A673 (cell line): Measurements from ENCODE around the gene CHRND. TPM values are rescaled to one million over a fixed set of nuclear protein-coding genes. Genes with fewer than 3 reads are reported as not detected.

Experiments used
- BruUV-seq: library from RNA; stranded (reverse); fragments of 400-500 nt; replicated peaks from 2 replicates; lab custom pipeline; 2021; lab: Mats Ljungman, UMichigan
- CTCF ChIA-PET: fragments of 300-600 bp; sonication (Branson Sonifier 250); formaldehyde crosslinking; loops from one replicate; lab custom pipeline; 2022; ENCODE audit warnings: antibody characterized with exemption; lab: Charles Lee
- POLR2A ChIA-PET: fragments of 300-600 bp; sonication (Branson Sonifier 250); formaldehyde crosslinking; loops from one replicate; lab custom pipeline; 2022; ENCODE audit warnings: antibody characterized with exemption; ENCODE audit not compliant: low non-redundant PET; lab: Charles Lee
- DNase-seq: peaks from one replicate; pipeline ENCODE4 v3.0.0-alpha.2; 2015; ENCODE audit warnings: low spot score
- H3K27ac ChIP-seq: fragments of 200-600 bp; sonication (generic); 2 replicates; pipeline ENCODE4 v1.5.1; 2016; ENCODE audit warnings: mixed run types, low read depth, mild to moderate bottlenecking, mixed read lengths, antibody characterized with exemption, low read length; ENCODE audit not compliant: poor library complexity, severe bottlenecking
- H3K27me3 ChIP-seq: fragments of 200-600 bp; sonication (generic); replicated peaks from 2 replicates; pipeline ENCODE4 v1.6.1; 2017; ENCODE audit warnings: mixed run types, low read depth, mild to moderate bottlenecking, mixed read lengths, antibody characterized with exemption, low read length; ENCODE audit not compliant: insufficient read depth, poor library complexity
- H3K36me3 ChIP-seq: fragments of 200-600 bp; sonication (generic); 2 replicates; pipeline ENCODE4 v1.6.1; 2016; ENCODE audit warnings: mixed run types, mild to moderate bottlenecking, mixed read lengths, antibody characterized with exemption, low read length; ENCODE audit not compliant: insufficient read depth, poor library complexity, severe bottlenecking
- H3K4me1 ChIP-seq: fragments of 200-600 bp; sonication (generic); 2 replicates; pipeline ENCODE4 v1.6.1; 2017; ENCODE audit warnings: mixed run types, mild to moderate bottlenecking, mixed read lengths, antibody characterized with exemption, low read length; ENCODE audit not compliant: insufficient read depth, poor library complexity, severe bottlenecking
- H3K4me3 ChIP-seq: fragments of 200-600 bp; sonication (generic); 2 replicates; pipeline ENCODE4 v1.5.1; 2016; ENCODE audit warnings: low read depth, mixed run types, mild to moderate bottlenecking, mixed read lengths, low read length; ENCODE audit not compliant: poor library complexity, severe bottlenecking
- H3K9me3 ChIP-seq: fragments of 200-600 bp; sonication (generic); 2 replicates; pipeline ENCODE4 v1.6.1; 2016; ENCODE audit warnings: mixed run types, low read depth, mild to moderate bottlenecking, mixed read lengths, antibody characterized with exemption, low read length; ENCODE audit not compliant: poor library complexity, severe bottlenecking
- CTCF ChIP-seq: fragments of 300-800, 200-600 bp; sonication (generic); conservative IDR thresholded peaks from 2 replicates; pipeline ENCODE4 v1.5.1; 2017; ENCODE audit warnings: low read depth, mild to moderate bottlenecking, antibody characterized with exemption, low read length, moderate library complexity, mixed read lengths
- EZH2 ChIP-seq: fragments of 200-600 bp; sonication (generic); IDR thresholded peaks from 2 replicates; pipeline ENCODE4 v1.6.1; 2017; ENCODE audit warnings: borderline replicate concordance, low read depth, mild to moderate bottlenecking, mixed read lengths, antibody characterized with exemption, low read length; ENCODE audit not compliant: poor library complexity, severe bottlenecking
- intact Hi-C: fragments of 100-400 bp; cut with micrococcal nuclease; formaldehyde crosslinking; loops from one replicate; pipeline ENCODE4 v1.10.0; 2022; ENCODE audit not compliant: unreplicated experiment
- total RNA-seq: library from RNA; stranded (reverse); gene quantifications from 2 replicates; pipeline ENCODE4 v1.2.3, GENCODE V29; 2021

Gene CHRND
- total RNA-seq, 1 experiment from 2014 or later = not detected

- POLR2A ChIA-PET = no interaction called here
Measured at GRCh38 chr2:232490221-232491138, 35.5 kb upstream of the CHRND start.

GRCh38 chr2:232491139-232491780 lies 34.7 kb upstream of the CHRND start:
- Histone ChIP-seq H3K27ac (no peak overlapping the region), H3K4me3 (no peak overlapping the region), H3K36me3 (no peaks in the 10 kb centered on the region), H3K9me3 (no peaks in the 10 kb centered on the region), H3K27me3 (peaks cover 27% of the 10 kb centered on the region), H3K4me1 (no peaks in the 10 kb centered on the region)
- ChIA-PET CTCF (no interaction called here), POLR2A (no interaction called here)
- intact Hi-C loops = no loop called here
- no peak for DNase-seq
- BruUV-seq = no TSS peak
- TF ChIP-seq CTCF = no peak
- no peak for TF ChIP-seq EZH2

More at GRCh38 chr2:232490221-232491138, 35.5 kb upstream of the CHRND start:
- Histone ChIP-seq H3K36me3 (no peaks in the 10 kb centered on the region), H3K27ac (no peak overlapping the region), H3K4me1 (no peaks in the 10 kb centered on the region), H3K27me3 (peaks cover 35% of the 10 kb centered on the region), H3K9me3 (no peaks in the 10 kb centered on the region), H3K4me3 (no peak overlapping the region)
- no TSS peak for BruUV-seq
- DNase-seq = no peak
- intact Hi-C loops = no loop called here
- CTCF ChIA-PET = no interaction called here
- no peak for TF ChIP-seq EZH2
- no peak for TF ChIP-seq CTCF

GRCh38 chr2:232492236-232492848 lies 33.6 kb upstream of the CHRND start:
- intact Hi-C loops = no loop called here
- Histone ChIP-seq H3K27me3 (peaks cover 16% of the 10 kb centered on the region), H3K4me1 (no peaks in the 10 kb centered on the region), H3K27ac (no peak overlapping the region), H3K4me3 (no peak overlapping the region), H3K36me3 (no peaks in the 10 kb centered on the region), H3K9me3 (no peaks in the 10 kb centered on the region)
- ChIA-PET POLR2A (no interaction called here), CTCF (no interaction called here)
- no peak for DNase-seq
- no TSS peak for BruUV-seq
- TF ChIP-seq EZH2 (no peak), CTCF (no peak)
